ENCODE results near the gene CCNK.

Gene CCNK

DNA sequence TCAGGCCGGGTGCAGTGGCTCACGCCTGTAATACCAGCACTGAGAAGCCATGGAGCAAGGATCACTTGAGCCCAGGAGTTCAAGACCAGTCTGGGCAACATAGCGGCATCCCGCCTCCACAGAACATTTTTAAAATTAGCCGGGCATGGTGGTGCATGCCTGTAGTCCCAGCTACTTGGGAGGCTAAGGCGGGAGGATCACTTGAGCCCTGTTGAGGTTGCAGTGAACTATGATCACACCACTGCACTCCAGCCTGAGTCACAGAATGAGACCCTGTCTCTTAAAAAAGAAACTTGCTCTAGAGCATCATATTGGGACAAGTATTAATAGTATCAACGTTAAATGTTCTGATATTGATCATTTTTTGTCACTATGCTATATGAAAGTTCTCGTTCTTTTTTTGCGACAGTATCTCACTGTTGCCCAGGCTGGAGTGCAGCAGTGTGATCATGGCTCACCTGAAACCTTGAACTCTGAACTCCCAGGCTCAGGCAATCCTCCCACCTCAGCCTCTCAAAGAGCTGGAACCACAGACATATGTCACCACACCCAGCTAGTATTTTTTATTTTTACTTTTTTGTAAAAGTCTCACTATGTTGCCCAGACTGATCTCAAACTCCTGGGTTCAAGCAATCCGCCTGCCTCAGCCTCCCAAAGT is 75.1 kb downstream of the CCNK start:
- no peak for DNase-seq

DNA sequence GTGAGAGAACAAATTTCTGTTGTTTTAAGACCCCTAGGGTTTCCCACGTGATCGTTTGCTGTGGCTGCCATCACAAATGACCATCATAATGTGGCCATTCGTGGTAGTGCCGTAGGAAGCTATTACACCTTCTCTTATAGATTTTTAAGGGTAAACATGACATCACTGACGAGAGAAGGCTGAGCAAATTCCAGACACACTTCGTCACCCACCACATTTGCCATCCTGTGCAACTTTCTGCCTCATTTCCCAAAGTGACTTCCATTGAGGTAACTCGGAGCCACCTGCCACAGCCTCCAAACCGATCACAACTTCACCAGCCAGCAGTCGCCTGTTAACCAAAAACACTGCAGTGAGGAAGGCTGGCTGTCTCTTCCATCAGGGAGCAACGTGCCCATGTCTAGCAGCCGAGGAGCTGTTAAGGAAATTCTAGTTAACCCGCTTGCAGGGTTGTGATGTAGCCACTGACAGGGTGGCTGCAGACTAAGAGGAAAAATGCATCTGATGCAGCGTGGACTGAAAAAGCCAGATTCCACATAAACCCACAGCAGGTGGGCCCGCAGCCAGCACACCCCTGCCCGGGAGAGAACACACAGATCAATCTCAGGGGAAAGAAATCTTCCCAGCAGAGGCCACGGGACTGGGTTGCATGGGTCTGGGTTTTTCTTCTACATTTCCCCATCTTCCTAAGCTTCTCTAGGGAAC is 78.2 kb downstream of the CCNK start:
- no peak for DNase-seq

DNA sequence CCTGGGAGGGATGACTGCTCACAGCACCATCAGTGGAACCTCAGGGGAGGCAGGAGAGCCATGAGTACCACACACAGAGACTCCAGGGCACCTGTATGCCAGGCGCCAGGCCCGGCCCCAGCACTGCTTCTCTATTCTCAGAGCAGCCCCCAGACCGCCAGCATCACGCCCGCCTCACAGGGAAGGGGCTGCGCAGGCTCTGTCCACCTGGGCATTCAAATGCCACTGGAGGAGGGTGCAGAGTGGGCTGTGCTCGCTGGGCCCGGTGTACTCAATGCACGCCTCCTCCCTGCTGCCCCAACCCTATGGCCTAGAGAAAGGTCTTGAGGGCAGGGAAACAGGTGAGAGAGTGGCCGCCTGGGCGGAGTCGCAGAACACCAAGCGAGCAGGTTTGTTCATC is 79.2 kb downstream of the CCNK start:
- DNase-seq, result no peak

DNA sequence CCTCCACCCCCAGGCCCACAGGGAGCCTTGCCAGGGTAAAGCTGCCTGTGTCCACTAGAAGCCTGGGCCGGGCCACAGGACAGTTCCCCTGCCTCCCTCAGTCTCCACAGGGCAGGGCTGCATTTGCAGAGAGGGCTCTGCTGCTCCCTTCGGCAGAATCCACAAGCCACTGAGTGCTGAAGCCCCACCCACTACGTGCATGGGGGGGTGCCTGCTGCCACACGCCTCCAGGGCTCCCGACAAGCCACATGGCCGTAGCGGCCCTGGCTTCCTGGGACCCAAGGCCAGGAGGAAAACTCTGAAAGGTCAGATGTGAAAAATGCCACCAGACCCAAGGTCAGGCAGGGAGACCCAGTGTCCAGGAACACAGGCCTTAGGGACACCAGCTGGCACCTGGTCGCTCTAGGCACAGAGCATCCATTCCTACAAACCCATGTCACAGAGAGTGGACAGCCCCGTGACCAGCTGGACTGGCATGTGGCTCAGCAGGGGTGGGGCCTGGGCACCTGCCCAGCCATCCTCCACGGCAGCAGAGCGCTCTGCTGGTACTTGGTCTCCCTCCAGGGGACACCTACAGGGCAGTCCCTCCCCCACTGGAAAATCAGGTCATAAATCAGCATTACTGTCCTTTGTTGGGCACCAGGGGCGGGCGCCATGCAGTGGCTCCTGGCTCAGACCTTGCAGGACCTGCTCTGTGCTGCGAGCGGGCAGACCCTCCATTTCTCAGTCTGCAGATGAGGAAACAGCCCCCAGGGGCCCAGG is 79.9 kb downstream of the CCNK start:
- no peak for DNase-seq

DNA sequence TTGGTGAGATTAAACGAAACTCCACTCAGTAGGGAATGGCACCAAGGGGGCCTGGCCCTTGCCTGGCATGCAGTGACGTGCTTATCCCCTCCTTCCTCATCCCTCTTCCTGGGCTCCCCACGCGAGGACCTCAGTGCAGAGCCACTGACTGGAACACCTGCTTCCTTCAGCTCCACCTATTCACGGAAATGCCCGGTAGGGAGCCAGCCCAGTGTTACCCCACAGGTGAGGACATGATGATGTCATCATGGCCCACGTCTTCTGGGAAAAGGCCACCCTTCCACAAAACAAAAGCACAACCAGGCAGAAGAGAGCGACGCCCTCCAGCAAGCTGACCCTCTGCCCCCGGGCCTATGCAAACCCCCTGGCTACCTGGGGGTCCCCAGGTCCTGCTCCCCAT is 80.7 kb downstream of the CCNK start:
- DNase-seq, result no peak
